ENCODE data around the gene CAPZA2.
"Not testable (repeated sequence)": the region's sequence is repeated elsewhere in the genome, so short reads cannot be mapped to it uniquely, and the experiment has no call there.

Gene CAPZA2
- 60.7 to 85.9 (median 70.5) reads per million in 3 donors for total RNA-seq

DNA sequence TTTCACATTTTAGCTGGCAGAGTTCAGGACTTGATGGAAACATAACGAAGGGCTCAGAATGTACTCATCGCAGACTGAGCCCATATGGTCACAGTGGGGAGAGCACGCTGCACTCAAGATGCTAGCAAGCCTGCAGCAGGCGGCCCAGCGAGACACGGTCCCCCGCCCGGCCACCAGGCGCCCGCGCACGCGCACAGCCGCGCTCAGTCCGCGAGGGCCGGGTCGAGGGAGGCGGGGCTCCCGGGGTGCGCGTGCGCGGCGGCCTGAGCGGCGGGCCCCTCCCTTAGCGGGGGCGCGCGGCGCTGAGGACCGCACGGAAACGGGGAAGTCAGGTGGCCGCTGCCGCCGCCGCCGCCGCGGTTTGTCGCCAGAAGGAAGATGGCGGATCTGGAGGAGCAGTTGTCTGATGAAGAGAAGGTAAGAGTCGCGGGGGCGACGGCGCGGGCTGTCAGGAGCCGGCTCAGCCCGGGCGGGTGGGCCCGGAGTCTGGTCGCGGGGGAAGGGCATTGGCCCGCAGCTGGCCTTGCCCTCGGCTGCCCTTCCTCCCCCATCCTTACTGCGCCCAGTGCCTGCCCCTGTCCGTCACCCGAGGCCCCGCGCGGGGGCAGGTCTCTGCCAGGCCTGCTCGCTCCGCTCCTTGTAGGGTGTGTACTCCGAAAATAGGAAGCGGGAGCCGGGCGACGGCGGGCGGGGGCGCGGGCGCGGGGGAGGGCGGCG lies at the start of gene CAPZA2:
TSS of gene CAPZA2 (plus strand) at position 354 of the 717 bp plus-strand sequence. CDS start at position 379, 25 bp downstream.
- Histone ChIP-seq H3K9me3 (ENCODE audit: control insufficient read depth, low read length) (no peaks in the 10 kb centered on the region), H3K36me3 (ENCODE audit: control insufficient read depth, insufficient read depth, low read length) (no peaks in the 10 kb centered on the region), H3K4me1 (ENCODE audit: control insufficient read depth, insufficient read depth, low read length, poor library complexity, severe bottlenecking) (peaks cover 13% of the 10 kb centered on the region), H3K27ac (ENCODE audit: insufficient read depth, low read length, poor library complexity, severe bottlenecking) (peak within 1 kb of the TSS; percentile 86), H3K27me3 (replicated peaks; ENCODE audit: control insufficient read depth, insufficient read depth, low read length, poor library complexity, severe bottlenecking) (no peaks in the 10 kb centered on the region), H3K4me3 (ENCODE audit: insufficient read depth, low read depth, low read length, poor library complexity, severe bottlenecking) (peak within 1 kb of the TSS; percentile 90)
- peak; percentile 86 to 91 (median 90) for DNase-seq

DNA sequence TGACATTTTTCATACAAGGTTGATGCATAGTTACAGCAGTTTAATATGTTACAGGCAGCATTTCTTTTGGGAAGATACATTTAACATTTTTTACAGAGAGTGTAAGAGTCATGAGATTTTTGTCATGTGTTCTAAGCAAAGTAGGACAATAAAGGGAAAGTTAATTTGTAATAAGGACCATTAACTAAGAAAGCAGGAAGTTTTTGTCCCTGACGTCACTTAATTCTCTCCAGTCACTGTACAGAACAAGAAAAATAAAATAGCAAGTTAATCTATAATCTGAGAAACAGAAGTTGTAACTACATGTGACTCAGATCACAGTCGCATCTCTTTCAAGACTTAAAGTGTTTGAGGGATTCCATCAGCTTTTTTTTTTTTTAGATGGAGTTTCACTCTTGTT lies 49.5 kb upstream of the CAPZA2 start:
- Histone ChIP-seq H3K27ac (ENCODE audit: insufficient read depth, low read length, poor library complexity, severe bottlenecking) (no peak overlapping the region), H3K36me3 (ENCODE audit: control insufficient read depth, insufficient read depth, low read length) (no peaks in the 10 kb centered on the region), H3K4me1 (ENCODE audit: control insufficient read depth, insufficient read depth, low read length, poor library complexity, severe bottlenecking) (no peaks in the 10 kb centered on the region), H3K4me3 (ENCODE audit: insufficient read depth, low read depth, low read length, poor library complexity, severe bottlenecking) (no peak overlapping the region), H3K9me3 (ENCODE audit: control insufficient read depth, low read length) (no peaks in the 10 kb centered on the region), H3K27me3 (replicated peaks; ENCODE audit: control insufficient read depth, insufficient read depth, low read length, poor library complexity, severe bottlenecking) (no peaks in the 10 kb centered on the region)
- DNase-seq, result no peak

DNA sequence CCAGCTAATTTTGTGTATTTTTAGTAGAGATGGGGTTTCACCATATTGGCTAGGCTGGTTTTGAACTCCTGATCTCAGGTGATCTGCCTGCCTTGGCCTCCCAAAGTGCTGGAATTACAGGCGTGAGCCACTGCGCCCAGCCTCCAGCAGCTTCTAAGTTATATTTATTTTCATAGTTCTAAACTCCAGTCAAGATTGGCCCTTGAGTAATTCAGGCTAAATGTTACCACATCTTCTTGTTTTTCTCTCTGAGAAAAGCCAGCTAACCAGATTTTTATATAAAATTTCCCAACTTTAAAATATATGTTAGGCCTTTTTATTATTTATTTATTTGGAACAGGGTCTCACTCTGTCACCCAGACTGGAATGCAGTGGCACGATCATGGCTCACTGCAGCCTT lies 49.0 kb upstream of the CAPZA2 start:
- not testable (repeated sequence) for H3K36me3 ChIP-seq (ENCODE audit: control insufficient read depth, insufficient read depth, low read length); H3K27me3 ChIP-seq (replicated peaks; ENCODE audit: control insufficient read depth, insufficient read depth, low read length, poor library complexity, severe bottlenecking); H3K27ac ChIP-seq (ENCODE audit: insufficient read depth, low read length, poor library complexity, severe bottlenecking); H3K9me3 ChIP-seq (ENCODE audit: control insufficient read depth, low read length); H3K4me3 ChIP-seq (ENCODE audit: insufficient read depth, low read depth, low read length, poor library complexity, severe bottlenecking); H3K4me1 ChIP-seq (ENCODE audit: control insufficient read depth, insufficient read depth, low read length, poor library complexity, severe bottlenecking); DNase-seq

GRCh38 chr7:116815041-116815440 lies 47.3 kb upstream of the CAPZA2 start:
- Histone ChIP-seq H3K27ac (ENCODE audit: insufficient read depth, low read length, poor library complexity, severe bottlenecking) (no peak overlapping the region), H3K4me1 (ENCODE audit: control insufficient read depth, insufficient read depth, low read length, poor library complexity, severe bottlenecking) (no peaks in the 10 kb centered on the region), H3K27me3 (replicated peaks; ENCODE audit: control insufficient read depth, insufficient read depth, low read length, poor library complexity, severe bottlenecking) (no peaks in the 10 kb centered on the region), H3K4me3 (ENCODE audit: insufficient read depth, low read depth, low read length, poor library complexity, severe bottlenecking) (no peak overlapping the region), H3K36me3 (ENCODE audit: control insufficient read depth, insufficient read depth, low read length) (no peaks in the 10 kb centered on the region), H3K9me3 (ENCODE audit: control insufficient read depth, low read length) (no peaks in the 10 kb centered on the region)
- no peak for DNase-seq

DNA sequence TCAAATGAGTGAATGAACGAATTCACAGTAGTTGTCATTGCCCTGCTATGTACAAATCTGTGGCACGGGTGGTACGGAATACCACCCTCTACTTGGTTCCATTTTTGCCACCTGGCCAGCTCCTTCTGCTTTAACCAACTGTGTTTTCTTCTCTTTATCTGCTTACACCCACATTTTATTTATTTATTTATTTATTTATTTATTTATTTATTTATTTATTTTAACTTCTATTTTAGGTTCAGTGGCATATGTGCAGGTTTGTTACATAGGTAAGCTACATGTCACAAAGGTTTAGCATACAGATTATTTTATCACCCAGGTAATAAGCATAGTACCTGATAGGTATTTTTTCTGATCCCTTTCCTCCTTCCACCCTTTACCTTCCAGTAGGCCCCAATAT lies 42.2 kb upstream of the CAPZA2 start:
- Histone ChIP-seq H3K9me3 (ENCODE audit: control insufficient read depth, low read length) (no peaks in the 10 kb centered on the region), H3K4me3 (ENCODE audit: insufficient read depth, low read depth, low read length, poor library complexity, severe bottlenecking) (no peak overlapping the region), H3K27me3 (replicated peaks; ENCODE audit: control insufficient read depth, insufficient read depth, low read length, poor library complexity, severe bottlenecking) (no peaks in the 10 kb centered on the region), H3K4me1 (ENCODE audit: control insufficient read depth, insufficient read depth, low read length, poor library complexity, severe bottlenecking) (no peaks in the 10 kb centered on the region), H3K36me3 (ENCODE audit: control insufficient read depth, insufficient read depth, low read length) (no peaks in the 10 kb centered on the region), H3K27ac (ENCODE audit: insufficient read depth, low read length, poor library complexity, severe bottlenecking) (no peak overlapping the region)
- no peak for DNase-seq

DNA sequence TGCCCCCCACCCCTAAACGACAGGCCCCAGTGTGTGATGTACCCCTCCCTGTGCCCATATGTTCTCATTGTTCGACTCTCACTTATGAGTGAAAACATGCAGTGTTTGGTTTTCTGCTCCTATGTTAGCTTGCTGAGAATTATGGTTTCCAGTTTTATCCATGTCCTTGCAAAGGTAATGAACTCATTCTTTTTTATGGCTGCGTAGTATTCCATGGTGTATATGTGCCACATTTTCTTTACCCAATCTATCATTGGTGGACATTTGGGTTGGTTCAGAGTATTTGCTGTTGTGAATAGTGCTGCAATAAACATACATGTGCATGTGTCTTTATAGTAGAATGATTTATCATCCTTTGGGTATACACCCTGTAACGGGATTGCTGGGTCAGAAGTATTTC lies 40.7 kb upstream of the CAPZA2 start:
- not testable (repeated sequence) for DNase-seq; H3K36me3 ChIP-seq (ENCODE audit: control insufficient read depth, insufficient read depth, low read length); H3K27ac ChIP-seq (ENCODE audit: insufficient read depth, low read length, poor library complexity, severe bottlenecking); H3K27me3 ChIP-seq (replicated peaks; ENCODE audit: control insufficient read depth, insufficient read depth, low read length, poor library complexity, severe bottlenecking); H3K4me3 ChIP-seq (ENCODE audit: insufficient read depth, low read depth, low read length, poor library complexity, severe bottlenecking); H3K9me3 ChIP-seq (ENCODE audit: control insufficient read depth, low read length); H3K4me1 ChIP-seq (ENCODE audit: control insufficient read depth, insufficient read depth, low read length, poor library complexity, severe bottlenecking)

DNA sequence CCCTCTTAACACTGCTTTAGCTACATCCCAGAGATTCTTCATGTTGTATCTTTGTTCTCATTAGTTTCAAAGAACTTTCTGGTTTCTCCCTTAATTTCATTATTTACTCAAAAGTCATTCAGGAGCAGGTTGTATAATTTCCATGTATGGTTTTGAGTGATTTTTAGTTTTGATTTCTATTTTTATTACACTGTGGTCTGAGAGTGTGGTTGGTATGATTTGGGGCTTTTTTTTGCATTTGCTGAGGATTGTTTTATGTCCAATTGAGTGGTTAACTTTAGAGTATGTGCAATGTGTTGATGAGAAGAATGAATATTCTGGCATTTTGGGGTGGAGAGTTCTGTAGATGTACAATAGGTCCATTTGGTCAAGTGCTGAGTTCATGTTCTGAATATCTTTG lies 37.9 kb upstream of the CAPZA2 start:
- Histone ChIP-seq H3K4me3 (ENCODE audit: insufficient read depth, low read depth, low read length, poor library complexity, severe bottlenecking) (no peak overlapping the region), H3K27ac (ENCODE audit: insufficient read depth, low read length, poor library complexity, severe bottlenecking) (no peak overlapping the region), H3K36me3 (ENCODE audit: control insufficient read depth, insufficient read depth, low read length) (no peaks in the 10 kb centered on the region), H3K27me3 (replicated peaks; ENCODE audit: control insufficient read depth, insufficient read depth, low read length, poor library complexity, severe bottlenecking) (no peaks in the 10 kb centered on the region), H3K4me1 (ENCODE audit: control insufficient read depth, insufficient read depth, low read length, poor library complexity, severe bottlenecking) (no peaks in the 10 kb centered on the region), H3K9me3 (ENCODE audit: control insufficient read depth, low read length) (no peaks in the 10 kb centered on the region)
- no peak for DNase-seq

DNA sequence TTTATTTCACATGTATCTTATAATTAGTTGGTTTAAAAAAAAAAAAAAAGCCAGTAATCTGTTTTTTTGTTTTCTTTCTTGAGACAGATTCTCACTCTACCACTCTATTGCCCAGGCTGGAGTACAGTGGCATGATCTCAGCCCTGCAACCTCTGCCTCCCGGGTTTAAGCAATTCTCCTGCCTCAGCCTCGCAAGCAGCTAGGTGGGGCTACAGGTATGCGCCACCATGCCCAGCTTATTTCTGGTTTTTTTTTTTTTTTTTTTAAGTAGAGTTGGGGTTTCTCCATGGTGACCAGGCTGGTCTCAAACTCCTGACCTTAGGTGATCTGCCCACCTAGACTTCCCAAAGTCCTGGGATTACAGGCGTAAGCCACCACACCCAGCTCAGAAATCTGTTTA lies 34.1 kb upstream of the CAPZA2 start:
- H3K4me1 ChIP-seq (ENCODE audit: control insufficient read depth, insufficient read depth, low read length, poor library complexity, severe bottlenecking), result no peaks in the 10 kb centered on the region
- H3K27me3 ChIP-seq (replicated peaks; ENCODE audit: control insufficient read depth, insufficient read depth, low read length, poor library complexity, severe bottlenecking), result no peaks in the 10 kb centered on the region
- H3K36me3 ChIP-seq (ENCODE audit: control insufficient read depth, insufficient read depth, low read length), result no peaks in the 10 kb centered on the region
- H3K9me3 ChIP-seq (ENCODE audit: control insufficient read depth, low read length), result no peaks in the 10 kb centered on the region
- no peak overlapping the region for H3K27ac ChIP-seq (ENCODE audit: insufficient read depth, low read length, poor library complexity, severe bottlenecking)
- no peak for DNase-seq
- no peak overlapping the region for H3K4me3 ChIP-seq (ENCODE audit: insufficient read depth, low read depth, low read length, poor library complexity, severe bottlenecking)

- Histone ChIP-seq H3K27me3 (replicated peaks; ENCODE audit: control insufficient read depth, insufficient read depth, low read length, poor library complexity, severe bottlenecking) (no peaks in the 10 kb centered on the region), H3K27ac (ENCODE audit: insufficient read depth, low read length, poor library complexity, severe bottlenecking) (no peak overlapping the region), H3K4me1 (ENCODE audit: control insufficient read depth, insufficient read depth, low read length, poor library complexity, severe bottlenecking) (no peaks in the 10 kb centered on the region), H3K9me3 (ENCODE audit: control insufficient read depth, low read length) (no peaks in the 10 kb centered on the region), H3K36me3 (ENCODE audit: control insufficient read depth, insufficient read depth, low read length) (no peaks in the 10 kb centered on the region), H3K4me3 (ENCODE audit: insufficient read depth, low read depth, low read length, poor library complexity, severe bottlenecking) (no peak overlapping the region)
- no peak for DNase-seq
Measured at GRCh38 chr7:116829041-116829440, 33.3 kb upstream of the CAPZA2 start.

GRCh38 chr7:116829493-116829892 lies 32.9 kb upstream of the CAPZA2 start:
- H3K4me3 ChIP-seq (ENCODE audit: insufficient read depth, low read depth, low read length, poor library complexity, severe bottlenecking), result no peak overlapping the region
- no peaks in the 10 kb centered on the region for H3K36me3 ChIP-seq (ENCODE audit: control insufficient read depth, insufficient read depth, low read length)
- no peaks in the 10 kb centered on the region for H3K27me3 ChIP-seq (replicated peaks; ENCODE audit: control insufficient read depth, insufficient read depth, low read length, poor library complexity, severe bottlenecking)
- no peaks in the 10 kb centered on the region for H3K9me3 ChIP-seq (ENCODE audit: control insufficient read depth, low read length)
- H3K4me1 ChIP-seq (ENCODE audit: control insufficient read depth, insufficient read depth, low read length, poor library complexity, severe bottlenecking), result no peaks in the 10 kb centered on the region
- H3K27ac ChIP-seq (ENCODE audit: insufficient read depth, low read length, poor library complexity, severe bottlenecking), result no peak overlapping the region
- no peak for DNase-seq
